GM10847 (cell line): ENCODE measurements around the gene DPY19L3.

Source experiments
- POLR2A ChIP-seq: IDR thresholded peaks from 2 replicates; pipeline ENCODE4 v1.6.1; 2011; ENCODE audit not compliant: insufficient read length; ENCODE audit errors: extremely low read depth

Gene DPY19L3

DNA sequence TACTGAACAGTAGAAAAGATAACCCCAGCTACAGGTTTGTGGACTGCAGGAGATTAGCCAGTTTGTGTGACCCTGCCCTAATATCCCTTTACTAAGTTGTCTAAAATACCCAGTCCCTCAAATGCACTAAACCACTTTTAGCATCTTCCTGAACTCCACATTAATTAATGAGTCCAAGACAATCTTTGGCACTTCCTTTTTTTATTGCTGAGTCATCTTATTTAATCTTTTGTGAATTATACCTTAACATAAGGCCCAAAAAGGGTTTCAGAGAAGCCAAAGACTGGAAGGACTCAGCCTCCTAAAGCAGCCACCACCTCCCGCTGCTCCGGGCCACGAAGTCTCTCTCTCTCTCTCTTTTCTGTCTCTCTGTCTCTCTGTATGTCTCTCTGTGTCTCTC lies 126.7 kb downstream of the DPY19L3 start:
- TF ChIP-seq POLR2A, result no peak
